HG02981 (cell line): ENCODE results near the gene SHOC2.
A peak's percentile ranks its signal among the peaks of the same experiment; 100 is the strongest.
"Not testable (repeated sequence)": the region's sequence is repeated elsewhere in the genome, so short reads cannot be mapped to it uniquely, and the experiment has no call there.

Experiments
- ATAC-seq: cut with Tn5 transposase; IDR thresholded peaks from one replicate; pipeline ENCODE4 v1.9.1; 2021; ENCODE audit warnings: mild to moderate bottlenecking, moderate library complexity; ENCODE audit not compliant: unreplicated experiment

Gene SHOC2

GRCh38 chr10:110900983-110901382 lies 18.4 kb upstream of the SHOC2 start:
- ATAC-seq = no peak

- no peak for ATAC-seq
These were observed 17.2 kb upstream of the SHOC2 start for GRCh38 chr10:110901954-110902819.

GRCh38 chr10:110903280-110904278 lies 15.8 kb upstream of the SHOC2 start:
- ATAC-seq = peak; percentile 56

GRCh38 chr10:110910138-110910537 lies 9.3 kb upstream of the SHOC2 start:
- ATAC-seq = no peak

- no peak for ATAC-seq
These were observed 7.0 kb upstream of the SHOC2 start for GRCh38 chr10:110912374-110912773.

GRCh38 chr10:110914431-110914830 lies 5.0 kb upstream of the SHOC2 start:
- no peak for ATAC-seq

GRCh38 chr10:110915035-110915434 lies 4.4 kb upstream of the SHOC2 start:
- ATAC-seq = no peak

- not testable (repeated sequence) for ATAC-seq
These were observed 3.8 kb upstream of the SHOC2 start for GRCh38 chr10:110915600-110915999.

- no peak for ATAC-seq
These were observed 2.7 kb upstream of the SHOC2 start for GRCh38 chr10:110916554-110917346.

- ATAC-seq = no peak
These were observed 1.1 kb upstream of the SHOC2 start for GRCh38 chr10:110918269-110918642.

- ATAC-seq = peak; percentile 79
These were observed 608 bp upstream of the SHOC2 start, which contains the start of gene BBIP1 for GRCh38 chr10:110918643-110919348. Gene BBIP1 (minus strand): TSS chr10:110919180. CDS start chr10:110918157, 1,023 bp downstream.

- ATAC-seq = peak; percentile 24
These were observed 822 bp downstream of the SHOC2 start for GRCh38 chr10:110919971-110920881.

- ATAC-seq = peak; percentile 21
These were observed 4.6 kb downstream of the SHOC2 start for GRCh38 chr10:110923856-110924493.

- no peak for ATAC-seq
These were observed 8.1 kb downstream of the SHOC2 start for GRCh38 chr10:110927461-110927860.

GRCh38 chr10:110931769-110932381 lies 12.5 kb downstream of the SHOC2 start:
- ATAC-seq = no peak

GRCh38 chr10:110932505-110933180 lies 13.2 kb downstream of the SHOC2 start:
- ATAC-seq = no peak

GRCh38 chr10:110936757-110937156 lies 17.4 kb downstream of the SHOC2 start:
- no peak for ATAC-seq
